GM10248 (cell line): Measurements from ENCODE around the gene HNRNPH2.

Experiments used
- CTCF ChIA-PET: fragments of 300-600 bp; sonication (Branson Sonifier 250); formaldehyde crosslinking; extraction: SDS; loops from one replicate; lab custom pipeline; 2021; ENCODE audit warnings: antibody characterized with exemption; lab: Yijun Ruan, JAX
- POLR2A ChIA-PET: fragments of 350-650 bp; sonication (Branson Sonifier 250); formaldehyde crosslinking; extraction: SDS; loops from one replicate; lab custom pipeline; 2020; ENCODE audit warnings: antibody characterized with exemption; lab: Yijun Ruan, JAX
- DNase-seq: peaks from one replicate; pipeline ENCODE4 v3.0.0; 2012; ENCODE audit errors: extremely low spot score
- CTCF ChIP-seq: IDR thresholded peaks from 2 replicates; pipeline ENCODE4 v1.5.1; 2012; ENCODE audit warnings: mild to moderate bottlenecking, low read depth; ENCODE audit errors: extremely low read depth, missing control alignments, control extremely low read depth

Gene HNRNPH2

GRCh38 chrX:101385795-101386541, 22.1 kb upstream of the HNRNPH2 start, which contains the start of gene BTK:
BTK (minus strand) TSS chrX:101386191; CDS start chrX:101375284, 10,907 bp downstream.
- ChIA-PET CTCF (interaction anchor here (1.0 to 1.6 kb wide), 4 partner anchors 8 to 37 kb away, joined by 3 to 4 read pairs (median 4); partner anchors contain the start of gene TIMM8A), POLR2A (interaction anchor here (0.6 kb wide), 1 partner anchor 17 kb away, joined by 8 read pairs; no protein-coding TSS in a partner anchor)
- peak; percentile 71 for DNase-seq

GRCh38 chrX:101386542-101386885, 21.5 kb upstream of the HNRNPH2 start:
- DNase-seq = no peak
- TF ChIP-seq CTCF = no peak
- POLR2A ChIA-PET = no interaction called here
- CTCF ChIA-PET = interaction anchor here (1.5 kb wide), 1 partner anchor 12 kb away, joined by 4 read pairs; no protein-coding TSS in a partner anchor

More at GRCh38 chrX:101385795-101386541, 22.1 kb upstream of the HNRNPH2 start, which contains the start of gene BTK:
- TF ChIP-seq CTCF = no peak

GRCh38 chrX:101388604-101389003, 19.4 kb upstream of the HNRNPH2 start:
- ChIA-PET CTCF (no interaction called here), POLR2A (no interaction called here)
- no peak for DNase-seq
- no peak for TF ChIP-seq CTCF

- peak; percentile 63 for TF ChIP-seq CTCF
- DNase-seq = peak; percentile 78
- POLR2A ChIA-PET = interaction anchor here (1.0 to 1.4 kb wide), 4 partner anchors 11 to 27 kb away, joined by 3 to 6 read pairs (median 4); partner anchors contain the start of genes GLA and HNRNPH2
- CTCF ChIA-PET = interaction anchor here (0.7 to 2.5 kb wide), 10 partner anchors 10 to 41 kb away, joined by 3 to 18 read pairs (median 4); partner anchors contain the start of genes GLA and HNRNPH2
Observed at GRCh38 chrX:101390664-101391525, 17.1 kb upstream of the HNRNPH2 start, which contains the start of gene RPL36A. RPL36A (plus strand) TSS chrX:101391011; CDS start chrX:101391044, 33 bp downstream.

GRCh38 chrX:101391831-101392230, 16.2 kb upstream of the HNRNPH2 start:
- TF ChIP-seq CTCF = no peak
- ChIA-PET POLR2A (no interaction called here), CTCF (interaction anchor here (1.1 to 1.7 kb wide), 3 partner anchors 10 to 42 kb away, joined by 3 to 6 read pairs (median 3); no protein-coding TSS in a partner anchor)
- no peak for DNase-seq
